ENCODE data around the gene THEM4. TPM values are rescaled to one million over a fixed set of nuclear protein-coding genes. Genes with fewer than 3 reads are reported as not detected.

Gene THEM4
- total RNA-seq, 3 donors from 2014 or later = 21.6 to 23.7 (median 22.2) TPM

- H3K9me3 ChIP-seq = no peaks in the 10 kb centered on the region
- no peak for TF ChIP-seq POLR2A (IDR thresholded peaks at IDR 0.05)
- no peaks in the 10 kb centered on the region for H3K4me1 ChIP-seq
- no peak for DNase-seq (ENCODE audit: low spot score in 2 of 2)
- intact Hi-C loops (cut with DNase I; ENCODE audit: low total_unique reads) = no loop called here
- no peaks in the 10 kb centered on the region for H3K36me3 ChIP-seq
- H3K27me3 ChIP-seq = no peaks in the 10 kb centered on the region
- H3K4me3 ChIP-seq = no peak overlapping the region
- no peak overlapping the region for H3K27ac ChIP-seq
Observed at GRCh38 chr1:151868486-151868885, 40.8 kb downstream of the THEM4 start.

DNA sequence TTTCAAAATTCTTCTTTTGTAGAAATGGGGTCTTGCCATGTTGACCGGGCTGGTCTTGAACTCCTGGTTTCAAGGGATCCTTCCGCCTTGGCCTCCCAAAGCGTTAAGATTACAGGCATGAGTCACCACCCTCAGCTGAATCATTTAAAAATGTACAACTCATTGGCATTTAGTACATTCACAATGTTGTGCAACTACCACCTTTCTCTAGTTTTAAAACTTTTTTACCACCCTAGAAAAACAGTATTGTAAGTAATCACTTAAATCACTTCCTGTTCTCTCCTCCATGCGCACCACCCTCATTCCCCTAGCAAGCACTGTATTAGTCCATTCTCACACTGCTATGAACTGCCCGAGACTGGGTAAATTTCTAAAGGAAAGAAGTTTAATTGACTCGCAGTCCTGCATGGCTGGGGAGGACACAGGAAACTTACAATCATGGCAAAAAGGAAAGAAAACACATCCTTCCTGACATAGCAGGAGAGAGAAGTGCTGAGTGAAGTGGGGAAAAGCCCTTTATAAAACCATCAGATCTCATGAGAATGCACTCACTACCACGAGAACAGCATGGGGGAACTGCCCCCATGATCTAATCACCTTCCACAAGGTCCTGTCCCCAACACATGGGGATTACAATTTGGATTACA is 41.4 kb downstream of the THEM4 start:
- Histone ChIP-seq H3K4me1 (no peaks in the 10 kb centered on the region), H3K27me3 (no peaks in the 10 kb centered on the region), H3K36me3 (no peaks in the 10 kb centered on the region), H3K4me3 (no peak overlapping the region), H3K9me3 (no peaks in the 10 kb centered on the region), H3K27ac (no peak overlapping the region)
- no peak for DNase-seq (ENCODE audit: low spot score in 2 of 2)
- TF ChIP-seq POLR2AphosphoS5 (IDR thresholded peaks at IDR 0.05) (no peak), POLR2A (IDR thresholded peaks at IDR 0.05) (no peak), CTCF (IDR thresholded peaks at IDR 0.05) (no peak)
- intact Hi-C loops (cut with DNase I; ENCODE audit: low total_unique reads) = no loop called here

DNA sequence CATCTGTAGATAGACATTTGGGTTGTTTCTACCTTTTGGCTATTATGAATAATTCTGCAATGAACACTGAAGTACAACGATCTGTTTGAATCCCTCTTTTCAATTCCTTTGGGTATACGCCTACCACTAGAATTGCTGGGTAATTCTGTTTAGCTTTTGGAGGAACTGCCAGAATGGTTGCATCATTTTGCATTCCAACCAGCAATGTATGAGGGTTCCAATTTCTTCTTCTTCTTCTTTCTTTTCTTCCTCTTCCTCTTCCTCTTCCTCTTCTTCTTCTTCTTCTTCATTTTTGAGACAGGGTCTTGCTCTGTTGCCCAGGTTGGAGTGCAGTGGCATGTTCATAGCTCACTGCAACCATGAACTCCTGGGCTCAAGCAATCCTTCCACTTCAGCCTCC is 42.0 kb downstream of the THEM4 start:
- no peak for TF ChIP-seq POLR2A (IDR thresholded peaks at IDR 0.05)
- TF ChIP-seq CTCF (IDR thresholded peaks at IDR 0.05) = no peak
- no peak for TF ChIP-seq POLR2AphosphoS5 (IDR thresholded peaks at IDR 0.05)
- H3K36me3 ChIP-seq = no peaks in the 10 kb centered on the region
- intact Hi-C loops (cut with DNase I; ENCODE audit: low total_unique reads) = no loop called here

GRCh38 chr1:151864411-151864810 is 44.9 kb downstream of the THEM4 start:
- TF ChIP-seq POLR2A (IDR thresholded peaks at IDR 0.05) (no peak), CTCF (IDR thresholded peaks at IDR 0.05) (no peak), POLR2AphosphoS5 (IDR thresholded peaks at IDR 0.05) (no peak)
- DNase-seq (ENCODE audit: low spot score in 2 of 2) = no peak
- no peak overlapping the region for H3K4me3 ChIP-seq

More for the DNA sequence above, 42.0 kb downstream of the THEM4 start:
- no peaks in the 10 kb centered on the region for H3K9me3 ChIP-seq
- H3K4me3 ChIP-seq = no peak overlapping the region
- H3K27me3 ChIP-seq = no peaks in the 10 kb centered on the region
- DNase-seq (ENCODE audit: low spot score in 2 of 2) = no peak
- no peaks in the 10 kb centered on the region for H3K4me1 ChIP-seq
- no peak overlapping the region for H3K27ac ChIP-seq

DNA sequence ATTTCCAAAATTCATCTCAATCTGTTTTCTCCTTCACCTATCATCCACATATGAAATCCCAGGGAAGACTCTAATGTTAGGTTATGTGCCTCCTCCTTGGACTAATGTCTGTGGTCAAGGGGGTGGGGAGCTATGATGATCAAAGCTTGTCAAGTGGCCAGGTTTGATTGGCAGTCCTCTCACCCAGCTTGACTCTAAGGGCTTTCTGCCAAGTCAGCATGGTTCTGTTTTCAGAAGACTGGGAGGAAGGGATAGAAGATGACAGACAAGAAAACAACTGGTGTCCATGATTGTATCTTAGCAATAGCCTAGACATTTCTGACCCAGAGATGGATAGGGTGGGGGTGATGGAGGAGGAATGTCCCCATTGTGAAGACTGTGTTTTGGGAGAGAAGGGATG is 46.7 kb downstream of the THEM4 start:
- no peak for DNase-seq (ENCODE audit: low spot score in 2 of 2)
- intact Hi-C loops (cut with DNase I; ENCODE audit: low total_unique reads) = no loop called here

More at GRCh38 chr1:151864411-151864810, 44.9 kb downstream of the THEM4 start:
- intact Hi-C loops (cut with DNase I; ENCODE audit: low total_unique reads) = no loop called here
- Histone ChIP-seq H3K36me3 (no peaks in the 10 kb centered on the region), H3K27ac (no peak overlapping the region), H3K27me3 (no peaks in the 10 kb centered on the region), H3K9me3 (no peaks in the 10 kb centered on the region), H3K4me1 (no peaks in the 10 kb centered on the region)

More for the DNA sequence above, 46.7 kb downstream of the THEM4 start:
- no peaks in the 10 kb centered on the region for H3K4me1 ChIP-seq
- no peaks in the 10 kb centered on the region for H3K9me3 ChIP-seq
- no peaks in the 10 kb centered on the region for H3K36me3 ChIP-seq
- H3K4me3 ChIP-seq = no peak overlapping the region
- no peaks in the 10 kb centered on the region for H3K27me3 ChIP-seq
- no peak overlapping the region for H3K27ac ChIP-seq
- TF ChIP-seq POLR2A (IDR thresholded peaks at IDR 0.05) (no peak), POLR2AphosphoS5 (IDR thresholded peaks at IDR 0.05) (no peak), CTCF (IDR thresholded peaks at IDR 0.05) (no peak)

Measured in breast epithelium (tissue), 4 donors.